Muscle layer of duodenum (tissue), 2 donors: ENCODE measurements around the gene SYNGR2.
A peak's percentile ranks its signal among the peaks of the same experiment; 100 is the strongest.
"Not testable (repeated sequence)": the region's sequence is repeated elsewhere in the genome, so short reads cannot be mapped to it uniquely, and the experiment has no call there.

Source experiments
- H3K27ac ChIP-seq: one replicate; pipeline ENCODE4 v1.7.0; 2013; ENCODE audit warnings: mild to moderate bottlenecking, low read length
- H3K27me3 ChIP-seq: one replicate; pipeline ENCODE4 v1.7.0; 2013; ENCODE audit warnings: low read depth, mild to moderate bottlenecking, control low read depth, low read length
- H3K36me3 ChIP-seq, 2 donors: one replicate each; pipeline ENCODE4 v1.7.0; 2013; ENCODE audit warnings: low read length in 2 of 2, control low read depth in 1 of 2, mild to moderate bottlenecking in 1 of 2; ENCODE audit not compliant: insufficient read depth in 2 of 2, control insufficient read depth in 1 of 2
- H3K4me1 ChIP-seq, 2 donors: one replicate each; pipeline ENCODE4 v1.7.0; 2013; ENCODE audit warnings: low read length in 2 of 2, mild to moderate bottlenecking in 2 of 2, control low read depth in 1 of 2, moderate library complexity in 1 of 2; ENCODE audit not compliant: insufficient read depth in 2 of 2, control insufficient read depth in 1 of 2
- H3K4me3 ChIP-seq, 2 donors: one replicate each; pipeline ENCODE4 v1.7.0; 2013; ENCODE audit warnings: low read length in 2 of 2, low read depth in 1 of 2, mild to moderate bottlenecking in 1 of 2
- H3K9me3 ChIP-seq, 2 donors: one replicate each; pipeline ENCODE4 v1.7.0; 2013; ENCODE audit warnings: low read length in 2 of 2, control low read depth in 1 of 2, mild to moderate bottlenecking in 1 of 2; ENCODE audit not compliant: control insufficient read depth in 1 of 2
- donor health status: healthy.

The SYNGR2 gene

GRCh38 chr17:78139861-78140168, 28.6 kb upstream of the SYNGR2 start:
- H3K9me3 ChIP-seq, H3K36me3 ChIP-seq, H3K27me3 ChIP-seq, H3K4me3 ChIP-seq, H3K27ac ChIP-seq: not testable (repeated sequence)
- H3K4me1 ChIP-seq, result peaks cover 6 to 23% of the 10 kb centered on the region in 2 donors

DNA sequence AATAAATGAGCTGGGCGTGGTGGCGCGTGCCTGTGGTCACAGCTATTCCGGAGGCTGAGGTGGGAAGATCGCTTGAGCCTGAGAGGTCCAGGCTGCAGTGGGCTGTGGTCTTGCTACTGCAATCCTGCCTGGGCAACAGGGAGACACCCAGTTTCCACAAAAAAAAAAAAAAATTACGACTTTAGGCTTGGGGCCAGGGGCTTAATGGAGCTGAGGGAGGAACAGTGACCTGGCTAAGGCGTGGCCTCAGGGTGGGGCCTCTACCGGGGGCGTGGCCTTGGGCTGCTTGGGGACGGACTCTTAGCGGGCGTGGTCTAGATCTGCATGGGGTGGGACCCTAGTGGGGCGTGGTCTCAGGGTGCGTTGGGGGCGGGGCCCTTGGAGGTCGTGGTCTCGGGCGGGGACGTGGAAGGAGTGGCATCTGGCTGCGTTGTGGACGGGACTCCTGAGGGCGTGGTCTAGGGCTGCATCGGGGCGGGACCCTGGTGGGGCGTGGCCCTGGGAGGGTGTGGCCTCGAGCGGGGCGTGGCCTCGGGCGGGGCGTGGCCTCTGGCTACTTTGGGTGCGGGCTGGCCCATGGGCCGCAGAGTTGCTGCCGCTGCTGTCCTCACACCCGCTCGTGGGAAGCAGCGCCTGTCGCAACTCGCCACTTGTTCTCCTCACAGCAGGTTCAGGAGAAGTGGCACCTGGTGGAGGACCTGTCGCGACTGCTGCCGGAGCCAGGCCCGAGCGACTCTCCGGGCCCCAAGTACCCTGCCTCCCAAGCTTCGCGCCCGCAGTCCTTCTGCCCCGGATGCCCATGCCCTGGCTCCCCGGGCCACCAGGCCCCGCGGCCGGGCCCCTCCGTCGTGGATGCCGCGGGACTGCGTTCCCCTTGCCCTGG, 28.0 kb upstream of the SYNGR2 start:
- Histone ChIP-seq H3K27ac (no peak overlapping the region), H3K4me1 (peaks cover 12 to 29% of the 10 kb centered on the region in 2 donors), H3K4me3 (no peak overlapping the region), H3K27me3 (no peaks in the 10 kb centered on the region), H3K36me3 (no peaks in the 10 kb centered on the region), H3K9me3 (no peaks in the 10 kb centered on the region)

GRCh38 chr17:78141437-78142118, 26.8 kb upstream of the SYNGR2 start:
- Histone ChIP-seq H3K4me1 (peaks cover 14 to 36% of the 10 kb centered on the region in 2 donors), H3K27ac (no peak overlapping the region), H3K9me3 (no peaks in the 10 kb centered on the region), H3K4me3 (no peak overlapping the region), H3K36me3 (no peaks in the 10 kb centered on the region), H3K27me3 (no peaks in the 10 kb centered on the region)

DNA sequence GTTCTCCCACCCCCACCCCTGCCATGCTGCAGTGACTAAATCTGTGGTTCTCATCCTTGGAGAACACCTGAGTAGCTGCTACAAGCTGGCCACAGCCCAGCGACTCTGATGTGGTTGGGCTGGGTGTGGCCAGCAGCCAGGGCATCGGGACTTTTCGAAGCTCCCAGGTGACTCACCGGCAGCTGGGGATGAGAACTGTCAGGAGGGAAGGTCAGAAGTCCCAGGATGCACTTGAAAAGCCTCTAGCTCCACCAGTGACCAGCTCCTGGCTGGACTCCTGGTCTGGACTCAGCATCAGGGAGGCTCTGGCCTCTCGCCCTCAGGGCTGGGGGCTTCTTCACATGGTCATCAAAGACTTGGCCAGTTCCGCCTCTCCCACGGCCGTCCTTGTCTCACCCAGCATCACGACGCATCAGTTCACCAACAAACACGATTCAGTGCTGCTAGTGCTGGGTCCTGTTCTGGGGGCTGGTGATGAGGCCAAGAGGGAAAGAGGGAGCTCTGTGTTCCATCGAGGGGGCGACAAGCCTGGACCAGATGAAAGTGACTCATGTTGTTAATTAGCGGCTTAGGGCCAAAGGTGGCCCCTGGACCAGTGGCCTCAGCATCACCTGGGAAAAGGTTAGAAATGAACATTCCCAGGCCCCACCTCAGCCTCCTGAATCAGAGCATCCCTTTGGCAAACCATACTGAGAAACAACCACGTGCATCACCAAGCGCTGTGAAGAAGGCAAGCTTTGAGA, 26.1 kb upstream of the SYNGR2 start:
- H3K4me1 ChIP-seq, result peaks cover 14 to 36% of the 10 kb centered on the region in 2 donors
- no peak overlapping the region for H3K27ac ChIP-seq
- H3K36me3 ChIP-seq, result no peaks in the 10 kb centered on the region
- no peaks in the 10 kb centered on the region for H3K9me3 ChIP-seq
- H3K4me3 ChIP-seq, result no peak overlapping the region
- no peaks in the 10 kb centered on the region for H3K27me3 ChIP-seq

- no peaks in the 10 kb centered on the region for H3K27me3 ChIP-seq
- H3K9me3 ChIP-seq, result no peaks in the 10 kb centered on the region
- H3K36me3 ChIP-seq, result no peaks in the 10 kb centered on the region
- no peak overlapping the region for H3K27ac ChIP-seq
- H3K4me3 ChIP-seq, result no peak overlapping the region
- peaks cover 14 to 36% of the 10 kb centered on the region in 2 donors for H3K4me1 ChIP-seq
Observed at GRCh38 chr17:78143214-78144146, 24.9 kb upstream of the SYNGR2 start.

DNA sequence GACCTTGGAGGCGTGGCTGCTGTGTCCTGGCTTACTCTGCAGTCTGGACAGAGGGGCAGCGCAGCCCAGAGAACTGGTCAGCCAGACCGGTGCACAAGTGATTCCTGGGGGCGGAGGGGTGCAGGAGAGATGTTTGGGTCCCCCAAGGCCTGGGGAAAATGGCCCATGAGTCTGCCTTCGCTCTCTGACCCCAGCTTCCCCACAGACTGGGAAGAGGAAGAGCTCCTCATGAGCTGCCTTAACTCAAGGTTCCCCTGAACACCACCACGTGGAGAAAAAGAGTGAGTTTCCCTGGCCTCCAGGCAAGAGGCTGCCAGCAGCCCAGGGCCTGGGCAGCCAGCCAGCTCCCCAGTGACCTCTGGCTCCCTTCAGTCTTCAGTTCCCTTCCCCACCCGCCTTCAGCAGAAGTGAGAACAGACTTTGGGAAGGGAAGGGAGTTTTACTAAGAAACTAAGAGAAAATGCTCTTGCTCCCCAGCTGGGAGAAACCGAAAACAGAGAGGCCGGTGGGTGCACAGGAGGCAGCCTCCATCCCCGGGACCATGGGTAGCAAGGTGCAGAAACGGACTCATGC, 24.1 kb upstream of the SYNGR2 start:
- Histone ChIP-seq H3K27me3 (no peaks in the 10 kb centered on the region), H3K9me3 (no peaks in the 10 kb centered on the region), H3K4me3 (peak overlapping the region; percentile 21 to 25), H3K36me3 (no peaks in the 10 kb centered on the region), H3K4me1 (peaks cover 14 to 36% of the 10 kb centered on the region in 2 donors), H3K27ac (peak overlapping the region; percentile 39)

- Histone ChIP-seq H3K36me3 (no peaks in the 10 kb centered on the region), H3K27me3 (no peaks in the 10 kb centered on the region), H3K4me3 (peak overlapping the region; percentile 21 to 25), H3K4me1 (peaks cover 14 to 36% of the 10 kb centered on the region in 2 donors), H3K9me3 (no peaks in the 10 kb centered on the region), H3K27ac (peak overlapping the region; percentile 39)
Observed at GRCh38 chr17:78144736-78145641, 23.4 kb upstream of the SYNGR2 start.

DNA sequence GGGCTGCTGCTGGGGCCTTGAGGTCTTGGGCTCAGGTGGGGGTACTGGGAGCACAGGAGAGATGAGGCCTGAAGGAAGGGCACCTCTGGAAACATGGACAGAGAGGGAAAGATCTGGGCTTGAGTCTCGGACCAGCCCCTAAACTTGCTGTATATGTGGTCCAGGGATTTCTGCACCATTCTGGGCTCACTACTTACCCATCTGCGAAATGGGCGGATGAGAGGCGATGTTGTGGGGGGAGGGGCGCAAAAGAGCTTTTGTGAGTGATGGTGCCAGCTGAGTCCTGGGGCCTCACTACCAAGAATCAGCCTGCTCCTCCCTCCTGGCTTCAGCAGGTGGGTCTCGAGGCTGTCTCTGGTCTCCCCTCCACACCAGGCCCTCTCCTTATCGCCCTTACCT, 21.9 kb upstream of the SYNGR2 start:
- H3K27me3 ChIP-seq, result no peaks in the 10 kb centered on the region
- no peaks in the 10 kb centered on the region for H3K36me3 ChIP-seq
- no peak overlapping the region for H3K27ac ChIP-seq
- H3K9me3 ChIP-seq, result no peaks in the 10 kb centered on the region
- peaks cover 14 to 28% of the 10 kb centered on the region in 2 donors for H3K4me1 ChIP-seq
- H3K4me3 ChIP-seq, result no peak overlapping the region

GRCh38 chr17:78146881-78147280, 21.5 kb upstream of the SYNGR2 start:
- H3K36me3 ChIP-seq, result no peaks in the 10 kb centered on the region
- H3K27me3 ChIP-seq, result no peaks in the 10 kb centered on the region
- H3K4me1 ChIP-seq, result peaks cover 14 to 28% of the 10 kb centered on the region in 2 donors
- no peak overlapping the region for H3K4me3 ChIP-seq
- H3K9me3 ChIP-seq, result no peaks in the 10 kb centered on the region
- H3K27ac ChIP-seq, result no peak overlapping the region
